Superior temporal gyrus (tissue), 1 donor: Measurements from ENCODE around the gene ENTPD2.
A peak's percentile ranks its signal among the peaks of the same experiment; 100 is the strongest.
"Not testable (repeated sequence)": the region's sequence is repeated elsewhere in the genome, so short reads cannot be mapped to it uniquely, and the experiment has no call there.

ENCODE experiments used
- DNase-seq: peaks from one replicate; pipeline ENCODE4 v3.0.0-alpha.2; 2016; ENCODE audit errors: extremely low spot score

The ENTPD2 gene

GRCh38 chr9:137064027-137064879 lies 10.4 kb upstream of the ENTPD2 start:
- DNase-seq, result peak; percentile 74

- no peak for DNase-seq
Observed at GRCh38 chr9:137063311-137064026, 9.6 kb upstream of the ENTPD2 start.

GRCh38 chr9:137062798-137063197 lies 8.9 kb upstream of the ENTPD2 start:
- DNase-seq, result not testable (repeated sequence)

GRCh38 chr9:137062384-137062783 lies 8.5 kb upstream of the ENTPD2 start:
- DNase-seq, result no peak

GRCh38 chr9:137058521-137059234 lies 4.8 kb upstream of the ENTPD2 start:
- no peak for DNase-seq

- DNase-seq, result no peak
Observed at GRCh38 chr9:137057545-137057944, 3.7 kb upstream of the ENTPD2 start.

GRCh38 chr9:137056739-137057415 lies 3.0 kb upstream of the ENTPD2 start:
- DNase-seq, result no peak

- DNase-seq, result peak; percentile 94
Observed at GRCh38 chr9:137055385-137056364, 1.8 kb upstream of the ENTPD2 start.

- no peak for DNase-seq
Observed at GRCh38 chr9:137054932-137055384, 1.1 kb upstream of the ENTPD2 start.

GRCh38 chr9:137052998-137053943 lies 590 bp downstream of the ENTPD2 start:
- no peak for DNase-seq

GRCh38 chr9:137052293-137052692 lies 1.6 kb downstream of the ENTPD2 start:
- no peak for DNase-seq

GRCh38 chr9:137051145-137051724 lies 2.6 kb downstream of the ENTPD2 start:
- DNase-seq, result no peak

GRCh38 chr9:137050570-137050969 lies 3.3 kb downstream of the ENTPD2 start:
- DNase-seq, result no peak

GRCh38 chr9:137049544-137050449 lies 4.1 kb downstream of the ENTPD2 start:
- peak; percentile 86 for DNase-seq

- DNase-seq, result no peak
Observed at GRCh38 chr9:137048655-137049543, 5.0 kb downstream of the ENTPD2 start.

- DNase-seq, result peak; percentile 79
Observed at GRCh38 chr9:137046088-137046787, 7.6 kb downstream of the ENTPD2 start, which contains the start of gene NPDC1. NPDC1 (minus strand) TSS chr9:137046177; CDS start chr9:137045989, 188 bp downstream.
